H9 (cell line): ENCODE data around the gene CCDC182. TPM values are rescaled to one million over a fixed set of nuclear protein-coding genes. Genes with fewer than 3 reads are reported as not detected.

Source experiments
- DNase-seq: peaks from one replicate; pipeline ENCODE4 v3.0.0-alpha.2; 2017
- H2AFZ ChIP-seq: one replicate; pipeline ENCODE4 v1.6.1; 2013; ENCODE audit warnings: mild to moderate bottlenecking, low read length, control low read depth, moderate library complexity
- H2AK5ac ChIP-seq: 2 replicates; pipeline ENCODE4 v1.6.1; 2013; ENCODE audit warnings: low read length, control low read depth, mixed read lengths; ENCODE audit not compliant: insufficient read length
- H2BK120ac ChIP-seq: one replicate; pipeline ENCODE4 v1.6.1; 2013; ENCODE audit warnings: low read depth, mild to moderate bottlenecking, low read length, control low read depth, inconsistent platforms; ENCODE audit not compliant: poor library complexity, severe bottlenecking
- H2BK12ac ChIP-seq: 2 replicates; pipeline ENCODE4 v1.6.1; 2013; ENCODE audit warnings: low read length, control low read depth, mixed read lengths, low read depth; ENCODE audit not compliant: insufficient read length
- H2BK15ac ChIP-seq: 2 replicates; pipeline ENCODE4 v1.6.1; 2013; ENCODE audit warnings: low read depth, low read length, control low read depth
- H2BK20ac ChIP-seq: one replicate; pipeline ENCODE4 v1.6.1; 2013; ENCODE audit warnings: low read depth, mild to moderate bottlenecking, low read length, control low read depth, inconsistent platforms; ENCODE audit not compliant: poor library complexity, severe bottlenecking
- H2BK5ac ChIP-seq: 2 replicates; pipeline ENCODE4 v1.6.1; 2013; ENCODE audit warnings: low read length, control low read depth, mixed read lengths; ENCODE audit not compliant: insufficient read length
- H3K14ac ChIP-seq: 2 replicates; pipeline ENCODE4 v1.6.1; 2013; ENCODE audit warnings: low read length, control low read depth; ENCODE audit not compliant: insufficient read depth
- H3K18ac ChIP-seq: 2 replicates; pipeline ENCODE4 v1.6.1; 2013; ENCODE audit warnings: low read depth, mild to moderate bottlenecking, mixed read lengths, low read length, control low read depth; ENCODE audit not compliant: insufficient read length
- H3K23ac ChIP-seq: 2 replicates; pipeline ENCODE4 v1.6.1; 2013; ENCODE audit warnings: low read length, control low read depth, mixed read lengths, low read depth; ENCODE audit not compliant: insufficient read length
- H3K23me2 ChIP-seq: 2 replicates; pipeline ENCODE4 v1.6.1; 2013; ENCODE audit warnings: low read depth, mild to moderate bottlenecking, mixed read lengths, low read length, control low read depth; ENCODE audit not compliant: insufficient read length, poor library complexity, severe bottlenecking
- H3K27ac ChIP-seq: 2 replicates; pipeline ENCODE4 v1.5.1; 2013; ENCODE audit warnings: low read length, control low read depth, mixed read lengths, low read depth; ENCODE audit not compliant: insufficient read length
- H3K27me3 ChIP-seq: 2 replicates; pipeline ENCODE4 v1.6.1; 2013; ENCODE audit warnings: low read length, control low read depth, inconsistent platforms; ENCODE audit not compliant: insufficient read depth
- H3K4ac ChIP-seq: 2 replicates; pipeline ENCODE4 v1.6.1; 2013; ENCODE audit warnings: low read depth, mild to moderate bottlenecking, control low read depth, inconsistent platforms, low read length, moderate library complexity
- H3K4me1 ChIP-seq: 2 replicates; pipeline ENCODE4 v1.6.1; 2013; ENCODE audit warnings: low read length, control low read depth, inconsistent platforms; ENCODE audit not compliant: insufficient read depth
- H3K4me2 ChIP-seq: 2 replicates; pipeline ENCODE4 v1.6.1; 2013; ENCODE audit warnings: low read length, control low read depth, mixed read lengths; ENCODE audit not compliant: insufficient read length, insufficient read depth
- H3K56ac ChIP-seq: 2 replicates; pipeline ENCODE4 v1.6.1; 2013; ENCODE audit warnings: low read depth, mild to moderate bottlenecking, mixed read lengths, low read length, control low read depth; ENCODE audit not compliant: insufficient read length
- H3K79me1 ChIP-seq: 2 replicates; pipeline ENCODE4 v1.6.1; 2013; ENCODE audit warnings: low read depth, mild to moderate bottlenecking, moderate library complexity, low read length, control low read depth, inconsistent platforms; ENCODE audit not compliant: insufficient read depth, poor library complexity, severe bottlenecking
- H3K79me2 ChIP-seq: 2 replicates; pipeline ENCODE4 v1.6.1; 2013; ENCODE audit warnings: low read length, control low read depth, inconsistent platforms; ENCODE audit not compliant: insufficient read depth
- H3K9ac ChIP-seq: 2 replicates; pipeline ENCODE4 v1.6.1; 2013; ENCODE audit warnings: low read length, control low read depth, mixed read lengths; ENCODE audit not compliant: insufficient read length; ENCODE audit errors: extremely low read depth
- H3K9me3 ChIP-seq: one replicate; pipeline ENCODE4 v1.6.1; 2013; ENCODE audit warnings: low read depth, low read length, inconsistent platforms; ENCODE audit not compliant: control insufficient read depth
- H3T11ph ChIP-seq: one replicate; pipeline ENCODE4 v1.6.1; 2013; ENCODE audit warnings: mild to moderate bottlenecking, low read length, control low read depth, inconsistent platforms
- H4K20me1 ChIP-seq: one replicate; pipeline ENCODE4 v1.6.1; 2013; ENCODE audit not compliant: control insufficient read depth, insufficient read length, insufficient read depth
- H4K5ac ChIP-seq: 2 replicates; pipeline ENCODE4 v1.6.1; 2013; ENCODE audit warnings: low read depth, mild to moderate bottlenecking, mixed read lengths, low read length, control low read depth; ENCODE audit not compliant: insufficient read length
- H4K8ac ChIP-seq: replicated peaks from 2 replicates; pipeline ENCODE4 v1.6.1; 2013; ENCODE audit warnings: low read length, control low read depth, mixed read lengths, low read depth; ENCODE audit not compliant: insufficient read length
- H4K91ac ChIP-seq: 2 replicates; pipeline ENCODE4 v1.6.1; 2013; ENCODE audit warnings: low read depth, mild to moderate bottlenecking, moderate library complexity, mixed read lengths, low read length, control low read depth; ENCODE audit not compliant: insufficient read length
- H3K27ac Mint-ChIP-seq, 3 experiments: 2 replicates in 2 of 3; 3 replicates in 1 of 3; pipeline ENCODE4 v1.8.0; 2020 to 2021; ENCODE audit warnings: mixed read lengths in 3 of 3, mild to moderate bottlenecking in 1 of 3, moderate library complexity in 1 of 3
- H3K27me3 Mint-ChIP-seq: 2 replicates; pipeline ENCODE4 v1.8.0; 2021; ENCODE audit warnings: low read depth, mild to moderate bottlenecking, moderate library complexity, mixed read lengths
- H3K36me3 Mint-ChIP-seq, 3 experiments: 2 replicates in 2 of 3; 3 replicates in 1 of 3; pipeline ENCODE4 v1.8.0; 2020 to 2021; ENCODE audit warnings: low read depth in 3 of 3, mixed read lengths in 3 of 3; ENCODE audit not compliant: insufficient read depth in 1 of 3
- H3K4me1 Mint-ChIP-seq, 2 experiments: 2 replicates each; pipeline ENCODE4 v1.8.0; 2020; ENCODE audit warnings: mixed read lengths in 2 of 2
- H3K4me3 Mint-ChIP-seq, 2 experiments: 2 replicates in 1 of 2; 3 replicates in 1 of 2; pipeline ENCODE4 v1.8.0; 2020 to 2021; ENCODE audit warnings: mild to moderate bottlenecking in 2 of 2, mixed read lengths in 2 of 2, moderate library complexity in 1 of 2
- H3K9me3 Mint-ChIP-seq, 2 experiments: 2 replicates in 1 of 2; 3 replicates in 1 of 2; pipeline ENCODE4 v1.8.0; 2020; ENCODE audit warnings: mild to moderate bottlenecking in 2 of 2, mixed read lengths in 2 of 2, moderate library complexity in 1 of 2
- WGBS: extraction: QIAGEN DNeasy Blood & Tissue Kit; methylation state at CpG from one replicate; pipeline ENCODE4 v1.1.7; 2013; ENCODE audit warnings: missing lambda C conversion rate, low lambda C conversion rate, mixed read lengths; ENCODE audit not compliant: insufficient read length; ENCODE audit errors: extremely low coverage; 5-methylcytosine and 5-hydroxymethylcytosine counted together
- total RNA-seq: library from RNA; stranded (reverse); gene quantifications from 2 replicates; pipeline ENCODE4 v1.2.1, GENCODE V29; 2021
- TF ChIP-seq, protein P1 (sequence below): fragments of 200-600 bp; sonication (generic); conservative IDR thresholded peaks from 3 replicates; pipeline ENCODE4 v1.8.0; 2021; ENCODE audit warnings: antibody characterized with exemption, mild to moderate bottlenecking

CCDC182 gene
- total RNA-seq, 1 experiment from 2014 or later: not detected

DNA sequence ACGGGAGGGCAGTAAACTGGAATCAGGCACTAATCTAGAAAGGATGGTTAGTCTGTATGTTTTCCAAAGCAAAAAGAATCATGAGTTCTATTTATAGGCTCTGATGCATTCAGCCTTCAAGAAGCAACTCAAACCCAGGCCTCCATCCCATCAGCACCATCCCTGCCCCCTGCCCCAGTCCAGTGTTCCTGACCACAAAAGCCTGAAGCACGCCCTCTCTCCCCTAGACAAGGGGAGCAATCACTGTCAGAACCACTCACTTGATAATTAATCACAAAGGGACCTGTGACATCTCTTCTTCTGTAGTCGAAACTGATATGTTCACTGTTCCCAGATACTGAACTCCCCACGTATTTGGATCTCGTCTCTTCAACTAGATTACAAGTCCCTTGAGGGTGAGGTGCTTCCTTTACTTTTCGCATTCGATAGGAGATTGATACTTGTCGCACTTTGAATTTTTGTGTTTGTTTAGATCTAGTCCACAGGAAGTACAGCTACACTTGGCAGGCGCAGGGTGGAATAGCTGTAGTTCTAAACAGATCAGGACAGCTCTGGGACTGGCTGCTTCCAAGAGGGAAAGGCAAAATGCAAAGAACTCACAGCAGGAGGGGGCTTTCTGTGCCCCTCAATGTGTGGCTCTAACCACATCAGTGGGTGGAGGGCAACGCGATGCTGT is 36.4 kb upstream of the CCDC182 start:
- no peaks in the 10 kb centered on the region; the same call in 1 of the 2 replicates for H3K27me3 ChIP-seq
- H2BK15ac ChIP-seq: no peak overlapping the region
- no peaks in the 10 kb centered on the region; the same call in 1 of the 2 replicates for H3K4me1 ChIP-seq
- Mint-ChIP-seq H3K27me3 (peaks cover 14% of the 10 kb centered on the region), H3K36me3 (no peaks in the 10 kb centered on the region), H3K9me3 (no peaks in the 10 kb centered on the region), H3K27ac (no peak overlapping the region), H3K4me3 (peak overlapping the region in 1 of 2 experiments; percentile 19; a peak in 1 of 5 replicates), H3K4me1 (peaks cover 10 to 12% of the 10 kb centered on the region in 2 experiments)
- no peaks in the 10 kb centered on the region for H3K9me3 ChIP-seq
- no peak overlapping the region for H2BK20ac ChIP-seq
- no peak overlapping the region for H3K56ac ChIP-seq
- no peak overlapping the region for H2BK120ac ChIP-seq
- H4K20me1 ChIP-seq: no peaks in the 10 kb centered on the region
- no peak overlapping the region for H2BK12ac ChIP-seq
- no peak overlapping the region for H3K27ac ChIP-seq
- no peak overlapping the region for H4K91ac ChIP-seq
- no peak overlapping the region; the same call in 1 of the 2 replicates for H3K14ac ChIP-seq
- H3K4ac ChIP-seq: no peak overlapping the region
- no peak overlapping the region for H3K23ac ChIP-seq
- TF ChIP-seq, protein P1, sequence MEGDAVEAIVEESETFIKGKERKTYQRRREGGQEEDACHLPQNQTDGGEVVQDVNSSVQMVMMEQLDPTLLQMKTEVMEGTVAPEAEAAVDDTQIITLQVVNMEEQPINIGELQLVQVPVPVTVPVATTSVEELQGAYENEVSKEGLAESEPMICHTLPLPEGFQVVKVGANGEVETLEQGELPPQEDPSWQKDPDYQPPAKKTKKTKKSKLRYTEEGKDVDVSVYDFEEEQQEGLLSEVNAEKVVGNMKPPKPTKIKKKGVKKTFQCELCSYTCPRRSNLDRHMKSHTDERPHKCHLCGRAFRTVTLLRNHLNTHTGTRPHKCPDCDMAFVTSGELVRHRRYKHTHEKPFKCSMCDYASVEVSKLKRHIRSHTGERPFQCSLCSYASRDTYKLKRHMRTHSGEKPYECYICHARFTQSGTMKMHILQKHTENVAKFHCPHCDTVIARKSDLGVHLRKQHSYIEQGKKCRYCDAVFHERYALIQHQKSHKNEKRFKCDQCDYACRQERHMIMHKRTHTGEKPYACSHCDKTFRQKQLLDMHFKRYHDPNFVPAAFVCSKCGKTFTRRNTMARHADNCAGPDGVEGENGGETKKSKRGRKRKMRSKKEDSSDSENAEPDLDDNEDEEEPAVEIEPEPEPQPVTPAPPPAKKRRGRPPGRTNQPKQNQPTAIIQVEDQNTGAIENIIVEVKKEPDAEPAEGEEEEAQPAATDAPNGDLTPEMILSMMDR: no peak
- H3K4me2 ChIP-seq: no peak overlapping the region
- H3K18ac ChIP-seq: no peak overlapping the region
- no peak overlapping the region for H4K8ac ChIP-seq
- H3K79me1 ChIP-seq: no peaks in the 10 kb centered on the region
- H3T11ph ChIP-seq: no peak overlapping the region
- H2AK5ac ChIP-seq: no peak overlapping the region
- H3K79me2 ChIP-seq: no peaks in the 10 kb centered on the region
- H2BK5ac ChIP-seq: no peak overlapping the region
- H3K9ac ChIP-seq: no peak overlapping the region
- no peaks in the 10 kb centered on the region for H3K23me2 ChIP-seq
- H2AFZ ChIP-seq: no peak overlapping the region
- WGBS: no CpG with 5 or more reads among the region's 11 CpGs
- no peak for DNase-seq
- no peak overlapping the region for H4K5ac ChIP-seq
